DLD1 (cell line): ENCODE results near the gene NAA50.

Experiments used
- in situ Hi-C: cut with HindIII; loops from 2 replicates; pipeline ENCODE4 v1.10.0; 2017; ENCODE audit warnings: low sequenced_read_pairs

Gene NAA50

DNA sequence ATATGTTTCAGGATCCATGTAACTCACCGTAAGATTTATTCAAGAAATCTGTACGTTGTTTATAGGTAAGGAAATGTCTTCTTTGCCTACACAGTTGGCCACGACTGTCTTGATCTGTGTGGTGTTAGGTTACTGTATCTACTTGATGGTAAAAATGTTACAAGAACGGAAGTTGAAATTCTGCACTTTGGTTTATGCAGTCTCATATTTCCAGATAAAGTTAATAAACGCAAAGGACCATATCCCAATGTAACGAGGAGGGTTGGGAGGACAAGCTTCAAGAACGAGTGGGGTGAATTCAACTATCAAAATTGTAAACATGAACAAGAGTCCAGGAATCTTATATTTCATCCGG is 50.6 kb downstream of the NAA50 start:
- in situ Hi-C loops, result no loop called here

DNA sequence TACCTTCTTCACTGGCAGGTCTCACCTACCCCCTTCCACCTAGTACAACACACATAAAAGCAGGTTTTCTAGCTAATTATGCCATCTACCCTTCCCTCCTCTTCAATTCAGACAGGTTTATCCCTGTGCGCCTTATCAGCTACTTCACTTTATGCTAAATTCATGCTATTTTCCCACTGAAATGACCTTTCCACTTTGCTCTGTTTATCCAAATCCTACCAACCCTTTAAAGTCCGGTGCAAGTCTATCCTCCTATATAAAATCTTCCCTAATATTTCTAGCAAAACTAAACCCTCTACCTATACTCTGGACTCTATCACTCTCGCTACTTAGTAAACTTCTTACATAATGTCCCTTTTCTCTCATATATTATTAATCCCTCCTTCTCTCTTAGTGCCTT is 55.6 kb downstream of the NAA50 start:
- in situ Hi-C loops, result no loop called here

DNA sequence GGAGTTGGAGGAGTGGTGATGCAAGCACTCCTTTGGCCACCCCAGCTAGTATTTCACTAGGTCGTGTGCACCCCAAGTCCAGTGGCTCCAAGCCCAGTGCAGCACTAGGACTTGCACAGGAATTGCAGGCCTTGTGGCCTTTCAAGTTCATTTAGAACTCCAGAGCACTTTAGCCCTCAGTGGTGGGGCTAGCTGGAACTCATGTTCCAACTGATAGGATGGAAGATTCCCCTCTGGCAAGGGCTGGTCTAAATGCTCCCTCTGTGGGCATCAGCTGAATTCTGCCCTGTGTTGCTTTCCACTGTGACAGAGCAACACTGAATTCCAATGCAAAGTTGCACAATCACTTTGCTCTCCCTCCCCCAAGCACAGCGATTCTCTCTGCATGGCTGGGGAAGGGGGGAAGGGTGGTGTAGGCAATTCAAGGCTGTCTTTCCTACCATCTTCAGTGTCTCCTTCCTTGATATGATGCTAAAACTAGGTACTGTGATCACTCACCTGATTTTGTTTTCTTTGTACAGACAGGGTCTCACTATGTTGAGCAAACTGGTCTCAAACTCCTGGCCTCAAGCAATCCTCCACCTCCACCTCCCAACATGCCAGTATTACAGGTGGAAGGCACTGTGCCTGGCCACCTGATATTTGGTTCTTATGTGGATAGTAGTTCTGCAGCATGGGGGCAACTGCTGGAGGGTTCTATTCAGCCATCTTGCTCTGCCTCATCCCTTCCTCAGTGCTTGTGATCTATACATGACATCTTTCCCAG is 59.9 kb downstream of the NAA50 start:
- in situ Hi-C loops, result no loop called here

DNA sequence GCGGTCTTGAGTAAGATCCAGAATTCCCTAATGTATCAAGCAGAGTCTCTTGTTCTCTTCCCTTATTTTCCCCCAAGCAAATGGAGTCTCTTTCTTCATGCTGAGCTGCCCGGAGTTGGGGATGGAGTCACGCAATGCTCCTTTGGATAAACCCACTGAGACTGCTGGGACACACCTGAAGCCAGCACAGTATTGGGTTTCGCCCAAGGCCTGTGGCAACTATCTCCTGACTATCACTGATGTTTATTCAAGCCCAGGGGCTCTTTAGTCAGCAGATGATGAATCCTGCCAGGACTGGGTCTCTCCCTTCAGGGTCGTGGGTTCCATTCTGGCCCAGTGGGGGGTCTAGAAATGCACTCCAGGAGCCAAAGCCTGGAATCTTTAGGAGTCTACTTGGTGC is 60.9 kb downstream of the NAA50 start:
- in situ Hi-C loops, result no loop called here

DNA sequence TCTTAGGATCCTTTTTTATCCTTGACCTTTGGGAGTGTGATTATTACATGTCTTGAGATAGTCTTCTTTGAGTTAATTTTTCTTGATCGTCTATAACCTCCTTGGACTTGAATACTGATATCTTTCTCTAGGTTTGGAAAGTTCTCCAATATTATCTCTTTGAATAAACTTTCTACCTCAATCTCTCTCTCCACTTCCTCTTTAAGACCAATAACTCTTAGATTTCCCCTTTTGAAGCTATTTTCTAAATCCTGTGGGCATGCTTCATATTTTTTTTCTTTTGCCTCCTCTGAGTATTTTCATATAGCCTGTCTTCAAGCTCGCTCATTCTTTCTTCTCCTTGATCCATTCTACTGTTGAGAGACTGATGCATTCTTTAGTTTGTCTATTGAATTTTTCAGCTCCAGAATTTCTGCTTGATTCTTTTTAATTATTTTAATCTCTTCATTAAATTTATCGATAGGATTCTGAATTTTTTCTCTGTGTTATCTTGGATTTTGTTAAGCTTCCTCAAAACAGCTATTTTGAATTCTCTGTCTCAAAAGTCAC is 61.7 kb downstream of the NAA50 start:
- in situ Hi-C loops, result no loop called here

DNA sequence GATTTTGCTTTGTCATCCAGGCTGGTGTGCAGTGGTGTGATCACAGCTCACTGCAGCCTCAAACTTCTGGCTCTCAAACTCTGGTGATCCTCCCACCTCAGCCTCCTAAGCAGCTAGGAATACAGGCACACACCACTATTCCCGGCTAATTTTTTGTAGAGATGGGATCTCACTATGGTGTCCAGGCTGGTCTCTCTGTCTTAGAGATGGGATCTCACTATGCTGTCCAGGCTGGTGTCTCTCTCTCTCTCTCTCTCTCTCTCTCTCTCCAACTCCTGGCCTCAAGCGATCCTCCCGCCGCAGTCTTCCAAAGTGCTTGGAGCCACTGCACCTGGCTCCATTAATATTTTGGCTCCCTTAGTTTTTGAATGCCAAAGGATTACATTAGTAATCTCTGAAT is 67.3 kb downstream of the NAA50 start:
- in situ Hi-C loops, result no loop called here

DNA sequence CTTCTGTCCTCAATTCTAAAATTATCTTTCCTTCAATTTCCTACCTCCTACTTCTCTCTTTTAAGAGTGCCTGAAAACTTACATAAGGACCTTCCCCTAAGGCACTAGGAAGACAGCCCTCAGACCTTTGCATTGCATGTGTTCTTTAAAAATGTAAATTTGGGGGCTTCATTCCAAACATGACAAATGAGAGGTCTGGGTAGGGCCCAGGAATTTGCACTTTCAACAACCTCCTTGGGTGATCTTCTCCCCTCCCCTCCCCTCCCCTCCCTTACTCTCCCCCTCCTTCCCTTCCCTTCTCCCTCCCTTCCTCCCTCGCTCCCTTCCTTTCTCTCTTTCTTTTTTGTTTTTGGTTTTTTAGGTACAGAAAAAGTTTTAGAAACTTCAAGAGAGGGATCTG is 68.3 kb downstream of the NAA50 start:
- in situ Hi-C loops, result no loop called here

DNA sequence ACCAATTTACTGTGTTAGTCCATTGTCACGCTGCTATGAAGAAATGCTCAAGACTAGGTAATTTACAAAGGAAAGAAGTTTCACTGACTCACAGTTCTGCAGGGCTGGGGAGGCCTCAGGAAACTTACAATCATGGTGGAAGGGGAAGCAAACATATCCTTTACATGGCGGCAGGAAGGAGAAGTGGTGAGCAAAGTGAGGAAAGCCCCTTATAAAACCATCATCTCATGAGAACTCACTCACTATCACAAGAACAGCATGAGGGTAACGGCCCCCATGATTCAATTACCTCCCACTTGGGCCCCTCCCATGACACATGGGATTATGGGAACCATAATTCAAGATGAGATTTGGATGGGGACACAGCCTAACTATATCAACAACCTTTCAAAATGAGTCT is 69.8 kb downstream of the NAA50 start:
- in situ Hi-C loops, result no loop called here

DNA sequence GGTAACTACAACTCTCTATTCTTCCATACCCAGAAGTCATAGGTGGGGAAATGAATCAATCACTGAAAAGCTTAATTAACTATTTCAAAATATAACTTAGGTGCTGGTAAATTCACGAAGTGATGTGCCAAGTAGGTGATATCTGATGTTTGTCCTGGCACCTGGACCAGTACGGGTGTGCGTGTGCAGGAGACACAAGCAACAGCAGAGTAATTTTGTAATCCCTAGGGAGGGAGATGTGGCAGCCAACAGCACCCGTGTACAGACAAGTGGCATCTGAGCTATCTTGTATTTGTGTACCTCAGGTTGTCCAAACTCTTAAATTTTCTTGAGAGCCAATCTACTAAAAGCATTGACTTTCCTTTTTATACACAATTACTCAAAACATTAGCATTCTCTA is 72.5 kb downstream of the NAA50 start:
- in situ Hi-C loops, result no loop called here

DNA sequence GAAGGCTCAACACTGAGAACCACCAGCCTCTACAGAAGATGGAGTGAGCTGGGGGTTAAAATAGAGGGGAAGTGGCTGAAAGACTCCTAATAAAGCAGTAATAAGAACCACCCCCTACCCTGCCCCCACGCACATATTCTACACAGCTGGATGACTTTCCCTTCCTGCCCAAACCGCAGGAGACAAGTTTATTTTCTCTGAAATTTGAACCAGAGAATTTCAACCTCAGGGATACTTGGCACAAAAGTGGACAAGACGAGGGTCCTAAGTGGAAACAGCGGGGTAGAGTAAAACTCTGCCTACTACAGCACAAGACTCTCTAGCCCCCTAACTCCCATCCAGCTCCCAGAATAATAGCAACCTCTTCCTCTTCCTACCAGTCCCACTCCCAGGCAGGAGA is 78.0 kb downstream of the NAA50 start:
- in situ Hi-C loops, result no loop called here
